HepG2 (cell line): Measurements from ENCODE around the gene COL9A3. TPM values are rescaled to one million over a fixed set of nuclear protein-coding genes. Genes with fewer than 3 reads are reported as not detected.
A peak's percentile ranks its signal among the peaks of the same experiment; 100 is the strongest.

ENCODE experiments used
- KIAA2018 ChIP-seq: sonication (generic); formaldehyde crosslinking; IDR thresholded peaks from 2 replicates; pipeline ENCODE4 v1.5.0; 2020; ENCODE audit warnings: mild to moderate bottlenecking, missing genetic modification reagents, borderline replicate concordance
- NCOR1 ChIP-seq: fragments of 200-600 bp; sonication (generic); IDR thresholded peaks from 2 replicates; pipeline ENCODE4 v1.7.0; 2017; ENCODE audit warnings: antibody characterized with exemption, low read length, borderline replicate concordance
- THAP9 ChIP-seq: sonication (generic); formaldehyde crosslinking; IDR thresholded peaks from 2 replicates; pipeline ENCODE4; 2020; ENCODE audit warnings: missing genetic modification reagents, mild to moderate bottlenecking, borderline replicate concordance
- polyA plus RNA-seq, 8 experiments: library from polyadenylated mRNA; depleted of rRNA in 3 of 8; stranded (reverse) in 7 of 8; unstranded in 1 of 8; fragments of >200 nt; fragmentation: Illumina TruSeq in 4 of 8; extraction: Trizol in 4 of 8; gene quantifications; 2 replicates each; pipeline versions ENCODE4 v1.2.1 to v1.2.3, GENCODE V29; 2011 to 2016; ENCODE audit warnings: low read depth in 4 of 8, missing spikeins in 1 of 8, mixed read lengths in 1 of 8; ENCODE audit not compliant: insufficient read depth in 1 of 8
- total RNA-seq, 5 experiments: library from RNA; depleted of rRNA; stranded (reverse); fragments of >200 nt; fragmentation: Illumina TruSeq; extraction: Trizol; gene quantifications; 2 replicates each; pipeline ENCODE4 v1.2.3, GENCODE V29; 2016; ENCODE audit warnings: low read depth in 1 of 5
- TF ChIP-seq, protein P1 (sequence below): sonication (generic); formaldehyde crosslinking; IDR thresholded peaks from 2 replicates; pipeline ENCODE4 v1.4.0; 2020; ENCODE audit warnings: missing genetic modification reagents, borderline replicate concordance
- TF ChIP-seq, protein P2 (sequence below): IDR thresholded peaks from 2 replicates; pipeline ENCODE4 v1.6.1; 2012; ENCODE audit warnings: low read length, improper control_type of control experiment

COL9A3 gene
- total and polyA plus RNA-seq, 2 of the 13 experiments (the other 11 are each of a cell fraction or from before 2014, with no cell fraction given): 155 to 204 TPM

DNA sequence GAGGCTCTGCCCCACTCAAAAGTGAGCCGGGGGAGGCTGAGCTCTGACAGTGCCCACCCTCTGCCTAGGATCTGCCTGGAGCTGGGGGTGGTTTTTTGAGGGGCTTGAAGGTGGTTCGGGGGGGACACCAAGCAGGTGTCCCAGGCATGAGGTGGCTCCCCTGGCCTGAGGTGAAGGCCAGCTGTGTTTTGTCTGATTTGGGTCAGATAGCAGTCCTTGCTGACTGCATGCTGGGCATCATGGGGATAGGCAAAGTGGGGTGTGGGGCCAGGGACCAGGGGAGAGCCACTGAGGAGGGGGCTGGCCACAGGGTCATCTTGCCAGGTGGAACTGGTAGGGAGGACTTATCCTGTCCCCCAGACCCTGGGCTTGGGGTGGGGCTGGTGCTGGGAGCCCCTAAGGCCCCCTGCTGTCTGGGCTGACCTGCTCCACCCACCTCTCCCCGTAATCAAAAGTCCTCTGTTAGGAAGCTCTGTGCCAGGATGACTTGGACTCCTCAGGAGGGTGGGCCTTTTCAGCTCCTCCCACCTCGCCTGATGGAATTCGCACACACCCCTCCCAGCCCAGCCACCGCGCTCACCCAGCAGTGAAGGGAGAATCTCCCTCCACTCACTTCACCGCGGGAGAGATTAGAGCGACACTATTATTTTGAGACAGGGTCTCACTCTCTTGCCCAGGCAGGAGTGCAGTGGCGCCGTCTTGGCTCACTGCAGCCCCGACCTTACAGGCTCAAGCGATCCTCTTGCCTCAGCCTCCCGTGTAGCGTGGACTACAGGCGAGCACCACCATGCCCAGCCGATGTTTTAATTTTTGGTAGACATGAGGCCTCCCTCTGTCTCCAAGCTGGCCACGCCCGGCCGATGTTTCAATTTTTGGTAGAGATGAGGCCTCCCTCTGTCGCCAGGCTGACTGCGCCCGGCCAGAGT lies 1.5 kb upstream of the COL9A3 start (continued):
- TF ChIP-seq, protein P1, sequence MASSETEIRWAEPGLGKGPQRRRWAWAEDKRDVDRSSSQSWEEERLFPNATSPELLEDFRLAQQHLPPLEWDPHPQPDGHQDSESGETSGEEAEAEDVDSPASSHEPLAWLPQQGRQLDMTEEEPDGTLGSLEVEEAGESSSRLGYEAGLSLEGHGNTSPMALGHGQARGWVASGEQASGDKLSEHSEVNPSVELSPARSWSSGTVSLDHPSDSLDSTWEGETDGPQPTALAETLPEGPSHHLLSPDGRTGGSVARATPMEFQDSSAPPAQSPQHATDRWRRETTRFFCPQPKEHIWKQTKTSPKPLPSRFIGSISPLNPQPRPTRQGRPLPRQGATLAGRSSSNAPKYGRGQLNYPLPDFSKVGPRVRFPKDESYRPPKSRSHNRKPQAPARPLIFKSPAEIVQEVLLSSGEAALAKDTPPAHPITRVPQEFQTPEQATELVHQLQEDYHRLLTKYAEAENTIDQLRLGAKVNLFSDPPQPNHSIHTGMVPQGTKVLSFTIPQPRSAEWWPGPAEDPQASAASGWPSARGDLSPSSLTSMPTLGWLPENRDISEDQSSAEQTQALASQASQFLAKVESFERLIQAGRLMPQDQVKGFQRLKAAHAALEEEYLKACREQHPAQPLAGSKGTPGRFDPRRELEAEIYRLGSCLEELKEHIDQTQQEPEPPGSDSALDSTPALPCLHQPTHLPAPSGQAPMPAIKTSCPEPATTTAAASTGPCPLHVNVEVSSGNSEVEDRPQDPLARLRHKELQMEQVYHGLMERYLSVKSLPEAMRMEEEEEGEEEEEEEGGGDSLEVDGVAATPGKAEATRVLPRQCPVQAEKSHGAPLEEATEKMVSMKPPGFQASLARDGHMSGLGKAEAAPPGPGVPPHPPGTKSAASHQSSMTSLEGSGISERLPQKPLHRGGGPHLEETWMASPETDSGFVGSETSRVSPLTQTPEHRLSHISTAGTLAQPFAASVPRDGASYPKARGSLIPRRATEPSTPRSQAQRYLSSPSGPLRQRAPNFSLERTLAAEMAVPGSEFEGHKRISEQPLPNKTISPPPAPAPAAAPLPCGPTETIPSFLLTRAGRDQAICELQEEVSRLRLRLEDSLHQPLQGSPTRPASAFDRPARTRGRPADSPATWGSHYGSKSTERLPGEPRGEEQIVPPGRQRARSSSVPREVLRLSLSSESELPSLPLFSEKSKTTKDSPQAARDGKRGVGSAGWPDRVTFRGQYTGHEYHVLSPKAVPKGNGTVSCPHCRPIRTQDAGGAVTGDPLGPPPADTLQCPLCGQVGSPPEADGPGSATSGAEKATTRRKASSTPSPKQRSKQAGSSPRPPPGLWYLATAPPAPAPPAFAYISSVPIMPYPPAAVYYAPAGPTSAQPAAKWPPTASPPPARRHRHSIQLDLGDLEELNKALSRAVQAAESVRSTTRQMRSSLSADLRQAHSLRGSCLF (CRISPR knock-in tag): no peak
- no peak for TF ChIP-seq KIAA2018 (CRISPR knock-in tag)
- peak; percentile 40; the same call in 1 of the 2 replicates for TF ChIP-seq THAP9 (CRISPR knock-in tag)
- no peak for TF ChIP-seq NCOR1
- TF ChIP-seq, protein P2, sequence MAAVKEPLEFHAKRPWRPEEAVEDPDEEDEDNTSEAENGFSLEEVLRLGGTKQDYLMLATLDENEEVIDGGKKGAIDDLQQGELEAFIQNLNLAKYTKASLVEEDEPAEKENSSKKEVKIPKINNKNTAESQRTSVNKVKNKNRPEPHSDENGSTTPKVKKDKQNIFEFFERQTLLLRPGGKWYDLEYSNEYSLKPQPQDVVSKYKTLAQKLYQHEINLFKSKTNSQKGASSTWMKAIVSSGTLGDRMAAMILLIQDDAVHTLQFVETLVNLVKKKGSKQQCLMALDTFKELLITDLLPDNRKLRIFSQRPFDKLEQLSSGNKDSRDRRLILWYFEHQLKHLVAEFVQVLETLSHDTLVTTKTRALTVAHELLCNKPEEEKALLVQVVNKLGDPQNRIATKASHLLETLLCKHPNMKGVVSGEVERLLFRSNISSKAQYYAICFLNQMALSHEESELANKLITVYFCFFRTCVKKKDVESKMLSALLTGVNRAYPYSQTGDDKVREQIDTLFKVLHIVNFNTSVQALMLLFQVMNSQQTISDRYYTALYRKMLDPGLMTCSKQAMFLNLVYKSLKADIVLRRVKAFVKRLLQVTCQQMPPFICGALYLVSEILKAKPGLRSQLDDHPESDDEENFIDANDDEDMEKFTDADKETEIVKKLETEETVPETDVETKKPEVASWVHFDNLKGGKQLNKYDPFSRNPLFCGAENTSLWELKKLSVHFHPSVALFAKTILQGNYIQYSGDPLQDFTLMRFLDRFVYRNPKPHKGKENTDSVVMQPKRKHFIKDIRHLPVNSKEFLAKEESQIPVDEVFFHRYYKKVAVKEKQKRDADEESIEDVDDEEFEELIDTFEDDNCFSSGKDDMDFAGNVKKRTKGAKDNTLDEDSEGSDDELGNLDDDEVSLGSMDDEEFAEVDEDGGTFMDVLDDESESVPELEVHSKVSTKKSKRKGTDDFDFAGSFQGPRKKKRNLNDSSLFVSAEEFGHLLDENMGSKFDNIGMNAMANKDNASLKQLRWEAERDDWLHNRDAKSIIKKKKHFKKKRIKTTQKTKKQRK: no peak
